ENCODE results near the gene UBTD2. TPM values are rescaled to one million over a fixed set of nuclear protein-coding genes. Genes with fewer than 3 reads are reported as not detected.

The UBTD2 gene
- total RNA-seq, 1 experiment from 2014 or later, result 18.3 TPM

DNA sequence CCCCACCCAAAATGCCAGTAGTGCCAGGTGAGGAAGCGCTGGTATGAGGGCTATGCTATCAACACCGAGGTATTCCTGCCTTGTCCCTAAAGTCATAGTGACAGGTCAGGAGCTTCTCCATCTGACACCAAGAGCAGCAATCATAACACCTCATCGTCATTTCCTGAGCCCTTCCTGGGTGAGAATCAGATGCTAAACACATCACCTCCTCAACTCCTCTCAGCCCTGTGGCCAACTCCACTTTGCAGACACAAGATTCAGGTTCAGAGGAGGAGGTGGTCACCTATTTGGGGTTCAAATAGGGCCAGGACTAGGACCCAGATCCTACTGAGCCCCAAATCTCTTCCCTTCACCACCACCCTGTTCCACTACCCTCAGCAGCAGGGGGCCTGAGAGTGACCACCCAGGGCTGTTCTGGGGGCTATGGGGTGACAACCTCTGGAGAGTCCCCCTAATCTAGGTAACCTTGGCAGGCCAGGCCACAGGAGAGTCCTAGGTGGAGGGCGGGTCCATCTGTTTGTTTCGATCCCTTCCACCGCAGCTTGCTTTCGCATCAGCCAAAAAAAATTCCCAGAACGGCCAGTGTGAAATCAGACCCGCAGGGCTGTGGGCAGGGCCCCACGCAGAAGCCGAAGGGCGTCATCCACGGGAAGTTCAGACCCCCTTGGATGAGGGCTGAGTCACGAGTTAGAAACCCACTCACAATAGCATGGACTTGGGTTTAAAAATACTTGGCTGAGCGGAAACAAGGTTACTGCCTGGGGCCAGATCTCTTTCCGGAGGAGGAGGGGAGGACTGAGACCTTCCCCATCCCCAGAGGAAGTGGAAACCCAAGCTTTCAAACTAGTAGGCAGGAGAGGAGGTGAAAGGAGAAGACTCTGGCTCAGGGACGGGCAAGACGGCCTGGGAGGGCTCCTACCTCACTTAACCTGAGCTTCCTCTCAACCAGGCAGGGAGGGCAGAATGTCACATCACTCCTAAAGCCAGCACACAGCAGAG lies 104.3 kb downstream of the UBTD2 start:
- Histone ChIP-seq H3K9me3 (ENCODE audit: low read depth, low read length, poor library complexity, severe bottlenecking) (no peaks in the 10 kb centered on the region), H3K4me1 (ENCODE audit: insufficient read depth, low read length, poor library complexity, severe bottlenecking) (no peaks in the 10 kb centered on the region), H3K27ac (ENCODE audit: low read depth, low read length, poor library complexity, severe bottlenecking) (no peak overlapping the region), H3K27me3 (replicated peaks; ENCODE audit: insufficient read depth, low read depth, low read length, poor library complexity) (no peaks in the 10 kb centered on the region), H3K4me3 (ENCODE audit: low read depth, low read length, poor library complexity, severe bottlenecking) (no peak overlapping the region), H3K36me3 (ENCODE audit: insufficient read depth, low read length, poor library complexity, severe bottlenecking) (no peaks in the 10 kb centered on the region)
- ChIA-PET POLR2A (ENCODE audit: low non-redundant PET) (no interaction called here), CTCF (no interaction called here)
- DNase-seq (ENCODE audit: low spot score), result no peak
- BruUV-seq (replicated peaks), result no TSS peak
- no peak for TF ChIP-seq EZH2 (IDR thresholded peaks at IDR 0.05; ENCODE audit: borderline replicate concordance, low read depth, low read length, poor library complexity, severe bottlenecking)
- TF ChIP-seq, protein P1, sequence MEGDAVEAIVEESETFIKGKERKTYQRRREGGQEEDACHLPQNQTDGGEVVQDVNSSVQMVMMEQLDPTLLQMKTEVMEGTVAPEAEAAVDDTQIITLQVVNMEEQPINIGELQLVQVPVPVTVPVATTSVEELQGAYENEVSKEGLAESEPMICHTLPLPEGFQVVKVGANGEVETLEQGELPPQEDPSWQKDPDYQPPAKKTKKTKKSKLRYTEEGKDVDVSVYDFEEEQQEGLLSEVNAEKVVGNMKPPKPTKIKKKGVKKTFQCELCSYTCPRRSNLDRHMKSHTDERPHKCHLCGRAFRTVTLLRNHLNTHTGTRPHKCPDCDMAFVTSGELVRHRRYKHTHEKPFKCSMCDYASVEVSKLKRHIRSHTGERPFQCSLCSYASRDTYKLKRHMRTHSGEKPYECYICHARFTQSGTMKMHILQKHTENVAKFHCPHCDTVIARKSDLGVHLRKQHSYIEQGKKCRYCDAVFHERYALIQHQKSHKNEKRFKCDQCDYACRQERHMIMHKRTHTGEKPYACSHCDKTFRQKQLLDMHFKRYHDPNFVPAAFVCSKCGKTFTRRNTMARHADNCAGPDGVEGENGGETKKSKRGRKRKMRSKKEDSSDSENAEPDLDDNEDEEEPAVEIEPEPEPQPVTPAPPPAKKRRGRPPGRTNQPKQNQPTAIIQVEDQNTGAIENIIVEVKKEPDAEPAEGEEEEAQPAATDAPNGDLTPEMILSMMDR (conservative IDR thresholded peaks at IDR 0.05; ENCODE audit: low read depth, low read length), result no peak
- intact Hi-C loops (cut with micrococcal nuclease; ENCODE audit: unreplicated experiment), result no loop called here

DNA sequence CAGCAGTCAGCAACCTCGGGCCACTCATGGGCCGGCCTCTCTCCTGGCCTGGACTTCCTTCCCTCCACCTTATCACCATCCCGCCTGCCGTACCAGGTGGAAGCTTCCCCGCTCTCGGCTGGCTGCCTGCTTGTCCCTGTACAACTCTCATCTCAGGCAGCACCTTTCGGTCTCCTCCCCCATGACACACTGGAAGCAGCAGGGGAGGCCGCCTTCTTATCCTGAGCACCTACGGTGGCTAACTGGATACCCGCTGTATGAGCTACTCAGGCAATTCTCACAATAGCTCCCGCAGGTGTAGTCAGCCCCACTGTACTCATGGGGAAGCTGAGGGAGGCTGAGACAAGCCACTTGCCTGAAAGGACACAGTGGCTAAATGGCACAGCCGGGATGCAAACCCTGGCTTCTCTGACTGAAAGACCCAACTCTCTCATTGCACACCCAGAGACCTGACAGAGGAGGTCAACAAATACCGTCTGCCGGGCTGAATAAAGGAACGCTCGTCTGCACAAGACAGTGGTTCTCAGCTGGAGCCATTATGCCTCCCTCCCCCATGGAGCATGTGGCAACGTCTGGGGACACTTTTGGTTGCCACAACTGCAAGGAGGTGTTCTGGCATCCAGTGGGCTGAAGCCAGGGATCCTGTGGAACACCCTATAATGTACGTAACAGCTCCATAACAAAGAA lies 105.1 kb downstream of the UBTD2 start:
- ChIA-PET POLR2A (ENCODE audit: low non-redundant PET) (no interaction called here), CTCF (no interaction called here)
- intact Hi-C loops (cut with micrococcal nuclease; ENCODE audit: unreplicated experiment), result no loop called here
- H3K27me3 ChIP-seq (replicated peaks; ENCODE audit: insufficient read depth, low read depth, low read length, poor library complexity), result no peaks in the 10 kb centered on the region
- no peak for DNase-seq (ENCODE audit: low spot score)
- H3K4me3 ChIP-seq (ENCODE audit: low read depth, low read length, poor library complexity, severe bottlenecking), result no peak overlapping the region
- TF ChIP-seq EZH2 (IDR thresholded peaks at IDR 0.05; ENCODE audit: borderline replicate concordance, low read depth, low read length, poor library complexity, severe bottlenecking), result no peak
- TF ChIP-seq, protein P1 (conservative IDR thresholded peaks at IDR 0.05; ENCODE audit: low read depth, low read length), result no peak
- no peaks in the 10 kb centered on the region for H3K4me1 ChIP-seq (ENCODE audit: insufficient read depth, low read length, poor library complexity, severe bottlenecking)
- H3K9me3 ChIP-seq (ENCODE audit: low read depth, low read length, poor library complexity, severe bottlenecking), result no peaks in the 10 kb centered on the region
- no TSS peak for BruUV-seq (replicated peaks)
- no peaks in the 10 kb centered on the region for H3K36me3 ChIP-seq (ENCODE audit: insufficient read depth, low read length, poor library complexity, severe bottlenecking)
- no peak overlapping the region for H3K27ac ChIP-seq (ENCODE audit: low read depth, low read length, poor library complexity, severe bottlenecking)

DNA sequence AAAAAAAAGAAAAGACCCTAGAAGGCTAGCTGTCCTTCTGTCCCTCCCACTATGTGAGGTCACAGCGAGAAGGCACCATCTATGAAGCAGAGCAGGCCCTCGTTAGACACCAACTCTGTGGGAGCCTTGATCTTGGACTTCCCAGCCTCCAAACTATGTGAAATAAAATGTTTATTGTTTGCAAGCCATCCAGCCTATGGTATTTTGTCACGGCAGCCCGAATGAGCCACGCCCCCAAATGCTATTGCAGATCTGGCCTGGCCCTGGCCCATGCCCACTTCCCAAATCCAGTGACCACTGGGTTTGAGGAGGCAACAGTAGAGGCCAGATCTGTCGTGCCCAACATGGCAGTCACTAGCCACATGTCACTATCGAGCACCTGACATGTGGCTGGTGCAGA lies 106.4 kb downstream of the UBTD2 start:
- H3K4me1 ChIP-seq (ENCODE audit: insufficient read depth, low read length, poor library complexity, severe bottlenecking), result no peaks in the 10 kb centered on the region
- POLR2A ChIA-PET (ENCODE audit: low non-redundant PET), result no interaction called here
- CTCF ChIA-PET, result no interaction called here
- intact Hi-C loops (cut with micrococcal nuclease; ENCODE audit: unreplicated experiment), result no loop called here
- BruUV-seq (replicated peaks), result no TSS peak
- no peak for DNase-seq (ENCODE audit: low spot score)
- TF ChIP-seq, protein P1 (conservative IDR thresholded peaks at IDR 0.05; ENCODE audit: low read depth, low read length), result no peak
- no peak for TF ChIP-seq EZH2 (IDR thresholded peaks at IDR 0.05; ENCODE audit: borderline replicate concordance, low read depth, low read length, poor library complexity, severe bottlenecking)
- no peaks in the 10 kb centered on the region for H3K27me3 ChIP-seq (replicated peaks; ENCODE audit: insufficient read depth, low read depth, low read length, poor library complexity)
- H3K36me3 ChIP-seq (ENCODE audit: insufficient read depth, low read length, poor library complexity, severe bottlenecking), result no peaks in the 10 kb centered on the region
- no peaks in the 10 kb centered on the region for H3K9me3 ChIP-seq (ENCODE audit: low read depth, low read length, poor library complexity, severe bottlenecking)
- no peak overlapping the region for H3K27ac ChIP-seq (ENCODE audit: low read depth, low read length, poor library complexity, severe bottlenecking)
- no peak overlapping the region for H3K4me3 ChIP-seq (ENCODE audit: low read depth, low read length, poor library complexity, severe bottlenecking)

All from A673 (cell line).